Hematopoietic multipotent progenitor cell (in vitro differentiated cells): ENCODE results near the gene TNNI2. TPM values are rescaled to one million over a fixed set of nuclear protein-coding genes. Genes with fewer than 3 reads are reported as not detected.

Experiments used
- DNase-seq, 3 donors: peaks; one replicate each; pipeline ENCODE4 v3.0.0-alpha.2; 2011 to 2015; ENCODE audit warnings: low read depth in 2 of 3, low spot score in 2 of 3
- total RNA-seq: library from RNA; depleted of rRNA; stranded (reverse); fragments of >200 nt; gene quantifications from one replicate; pipeline ENCODE4 v1.2.3, GENCODE V29; 2012

Gene TNNI2
- total RNA-seq, 1 donor: 1.3 TPM

- no peak for DNase-seq
These were observed 18.1 kb upstream of the TNNI2 start for GRCh38 chr11:1820463-1821325.

DNA sequence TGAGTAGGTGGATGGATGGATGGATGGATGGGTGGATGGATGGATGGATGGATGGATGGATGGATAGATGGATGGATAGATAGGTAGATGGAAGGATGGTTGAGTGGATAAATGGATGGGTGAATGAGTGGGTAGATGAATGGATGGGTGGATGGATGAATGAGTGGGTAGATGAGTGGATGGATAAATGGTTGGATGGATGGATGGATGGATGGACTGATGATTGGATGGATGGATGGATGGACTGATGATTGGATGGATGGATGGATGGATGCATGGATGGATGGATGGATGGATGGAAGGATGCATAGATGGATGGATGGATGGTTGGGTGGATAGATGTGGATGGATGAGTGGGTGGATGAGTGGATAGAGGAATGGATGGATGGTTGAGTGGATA lies 17.2 kb upstream of the TNNI2 start:
- DNase-seq: no peak

DNA sequence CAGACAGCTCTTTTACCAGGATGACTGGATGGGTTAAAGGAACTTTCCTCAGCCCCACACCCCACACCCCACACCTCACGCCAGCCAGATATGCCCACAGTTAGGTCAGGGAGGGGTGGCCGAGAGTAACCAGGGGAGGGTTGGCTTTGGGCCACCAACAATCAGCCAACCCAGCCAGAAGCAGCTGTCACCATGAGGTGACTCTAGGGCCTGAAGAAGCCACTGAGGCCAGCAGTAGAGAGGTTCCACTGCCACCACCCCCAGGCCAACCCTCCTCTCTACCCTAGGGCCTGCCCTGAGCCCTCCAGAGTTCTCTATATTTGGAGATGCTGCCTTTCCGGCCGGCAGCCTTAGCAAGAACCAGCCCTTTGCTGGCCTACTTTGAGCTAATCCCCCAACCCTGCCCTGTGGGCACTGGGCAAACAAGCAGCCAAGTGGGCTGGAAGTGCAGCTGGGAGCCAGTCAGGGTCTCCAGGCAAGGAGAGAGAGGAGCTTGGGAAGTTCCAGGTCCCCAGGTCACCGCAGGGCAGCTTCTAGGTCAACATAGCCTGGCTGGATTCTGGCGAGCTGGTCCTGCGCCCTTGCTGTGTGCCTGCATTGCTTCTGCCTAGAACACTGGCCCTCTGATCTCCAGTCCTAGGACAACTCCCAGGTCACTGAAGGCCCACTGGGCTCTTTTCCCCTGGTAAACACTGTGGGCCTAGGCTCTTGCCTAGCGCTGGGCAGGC lies 16.0 kb upstream of the TNNI2 start:
- no peak for DNase-seq

GRCh38 chr11:1823376-1824220 lies 15.2 kb upstream of the TNNI2 start:
- DNase-seq: no peak

DNA sequence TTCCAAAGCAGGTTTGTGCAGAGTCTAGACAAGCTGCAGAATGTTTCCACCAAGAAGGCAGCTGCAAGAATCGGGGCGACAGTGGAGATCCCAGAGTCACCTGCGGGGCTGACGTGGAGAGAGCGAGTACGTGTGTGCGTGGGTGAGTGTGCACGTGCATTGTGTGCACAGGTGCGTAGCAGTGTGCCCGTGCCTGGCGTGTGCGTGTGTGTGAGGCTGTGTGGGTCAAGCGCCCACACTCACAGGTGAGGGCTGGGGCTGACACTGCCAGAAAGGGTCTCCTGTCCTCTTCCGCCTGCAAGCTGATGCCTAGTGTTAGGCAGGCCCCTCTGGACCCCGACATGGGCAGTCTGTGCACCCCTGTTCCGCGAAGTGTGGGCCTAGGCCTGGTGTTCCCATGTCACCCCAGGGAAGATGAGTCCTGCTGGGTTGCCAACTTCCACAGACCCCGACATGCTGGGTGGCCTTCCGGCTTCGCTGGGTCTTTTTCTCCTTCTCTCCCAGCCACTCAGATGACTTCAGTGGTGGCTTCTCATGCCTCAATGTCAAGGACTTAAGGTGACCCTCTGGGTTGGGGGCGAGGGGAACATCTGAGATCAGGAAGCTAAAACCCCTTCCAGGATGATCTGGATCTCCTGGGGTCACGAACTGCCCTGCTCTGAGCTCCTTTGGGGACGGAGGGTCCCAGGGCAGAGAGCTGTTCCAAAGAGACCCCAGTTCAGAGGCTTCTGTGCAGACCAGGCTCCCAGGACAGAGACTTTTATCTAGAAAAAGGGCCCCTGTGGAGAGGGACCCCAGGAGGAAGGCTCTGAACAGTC lies 14.4 kb upstream of the TNNI2 start:
- no peak for DNase-seq

- peak in 2 of 3 donors; percentile 67 for DNase-seq
These were observed 13.6 kb upstream of the TNNI2 start for GRCh38 chr11:1825039-1825740.

DNA sequence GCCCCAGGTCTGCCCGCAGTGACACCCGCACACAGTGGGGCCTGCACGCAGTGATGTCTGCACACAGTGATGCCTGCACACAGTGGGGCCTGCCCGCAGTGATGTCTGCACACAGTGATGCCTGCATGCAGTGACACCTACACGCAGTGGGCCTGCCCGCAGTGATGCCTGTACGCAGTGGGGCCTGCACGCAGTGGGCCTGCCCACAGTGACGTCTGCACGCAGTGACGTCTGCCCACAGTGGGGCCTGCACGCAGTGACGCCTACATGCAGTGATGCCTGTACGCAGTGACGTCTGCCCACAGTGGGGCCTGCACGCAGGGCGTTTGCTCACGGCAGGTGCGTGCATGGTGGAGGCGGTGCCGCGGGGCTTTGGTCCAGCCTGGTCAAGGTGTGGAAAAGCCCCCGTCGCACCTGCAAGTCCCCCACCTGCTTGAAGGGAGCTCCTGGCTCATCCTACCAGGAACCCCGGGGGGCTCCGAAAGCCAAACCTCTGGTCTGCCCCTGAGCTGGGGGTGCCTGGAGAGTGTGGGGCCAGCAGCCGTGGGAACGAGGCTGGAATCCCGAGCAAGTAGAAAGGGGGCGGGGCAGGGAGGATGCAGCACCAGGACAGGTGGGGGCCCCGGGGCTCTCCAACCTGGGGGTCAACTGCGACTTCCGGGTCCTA lies 12.9 kb upstream of the TNNI2 start:
- DNase-seq: no peak

GRCh38 chr11:1826552-1827094 lies 12.2 kb upstream of the TNNI2 start:
- DNase-seq: no peak

DNA sequence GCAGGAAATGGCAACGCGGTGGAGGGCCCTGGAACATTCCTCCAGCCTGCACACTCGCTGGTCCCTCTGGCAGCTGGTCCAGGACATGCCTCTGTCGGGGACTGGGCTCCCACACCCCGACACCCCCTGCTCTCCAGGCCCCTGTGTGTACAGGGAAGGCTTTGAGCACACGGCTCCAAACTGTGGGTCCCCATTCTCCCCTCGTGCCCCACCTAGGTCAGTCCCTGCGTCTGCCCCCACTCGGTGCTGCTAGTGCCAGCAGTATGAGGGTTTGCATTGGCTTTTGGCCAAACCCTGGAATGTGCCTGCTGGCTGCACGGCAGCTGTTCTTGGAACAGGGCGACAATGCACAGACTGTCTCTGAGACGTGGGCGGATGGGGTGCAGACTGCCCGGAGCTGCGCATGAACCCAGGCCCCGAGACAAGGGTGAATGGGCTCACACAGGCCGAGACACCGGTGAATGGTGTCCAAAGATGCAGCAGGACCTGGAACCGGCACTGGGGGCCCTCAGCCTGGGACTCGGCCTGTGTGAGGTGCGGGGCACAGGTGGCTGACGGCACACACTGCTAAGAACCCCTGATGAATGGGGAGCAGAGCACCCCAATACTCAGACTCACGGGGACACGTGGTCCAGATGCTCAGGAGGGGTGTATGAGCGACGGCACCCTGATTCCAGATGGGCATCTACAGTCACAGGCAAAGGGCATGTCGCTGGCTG lies 11.5 kb upstream of the TNNI2 start:
- no peak for DNase-seq

DNA sequence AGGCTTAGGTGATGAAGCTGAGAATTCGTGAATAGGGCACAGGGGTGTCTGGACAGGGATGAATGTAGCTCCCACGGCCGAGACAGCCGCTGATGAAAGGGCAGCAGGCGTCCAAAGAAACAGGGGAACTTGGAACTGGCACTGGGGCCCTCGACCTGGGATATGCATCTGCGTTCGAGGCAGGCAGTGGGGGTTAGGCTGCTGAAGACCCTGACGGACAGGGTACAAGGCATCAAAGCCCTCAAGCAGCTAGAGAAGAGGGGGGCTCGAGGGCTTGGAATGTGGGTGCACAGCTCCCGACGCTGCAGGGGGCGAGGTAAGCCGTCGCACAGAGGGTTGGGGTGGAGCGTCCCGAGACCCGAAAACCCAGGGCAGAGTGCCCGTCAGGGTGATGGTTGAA lies 10.8 kb upstream of the TNNI2 start:
- DNase-seq: no peak

- no peak for DNase-seq
These were observed 10.2 kb upstream of the TNNI2 start for GRCh38 chr11:1828542-1828941.

GRCh38 chr11:1829039-1829820 lies 9.6 kb upstream of the TNNI2 start:
- no peak for DNase-seq

DNA sequence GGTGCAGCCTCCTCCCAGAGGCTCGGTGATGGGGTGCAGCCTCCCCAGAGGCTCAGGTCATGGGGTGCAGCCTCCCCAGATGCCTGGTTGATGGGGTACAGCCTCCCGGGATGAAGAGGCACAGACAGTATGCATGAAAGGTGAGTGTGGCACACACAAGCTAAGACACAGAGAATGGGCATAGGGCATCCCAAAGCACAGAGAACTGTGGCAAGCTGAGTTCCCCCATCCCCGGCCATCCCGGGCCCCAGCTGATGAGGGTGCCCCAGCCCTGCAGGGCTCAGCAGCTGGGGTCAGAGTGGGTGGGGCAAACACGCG lies 8.8 kb upstream of the TNNI2 start:
- no peak for DNase-seq

- DNase-seq: no peak
These were observed 8.2 kb upstream of the TNNI2 start for GRCh38 chr11:1830322-1831223.

GRCh38 chr11:1831338-1832210 lies 7.2 kb upstream of the TNNI2 start:
- no peak for DNase-seq
